ENCODE results near the gene TOGARAM1. TPM values are rescaled to one million over a fixed set of nuclear protein-coding genes. Genes with fewer than 3 reads are reported as not detected.

Gene TOGARAM1
- total RNA-seq, 1 experiment from 2014 or later: 6.3 TPM

GRCh38 chr14:45112896-45113781, 151.1 kb downstream of the TOGARAM1 start:
- Histone ChIP-seq H3K36me3 (ENCODE audit: low read depth, low read length) (peaks cover 57% of the 10 kb centered on the region), H3K9me3 (ENCODE audit: low read length) (no peaks in the 10 kb centered on the region), H3K9me2 (replicated peaks; ENCODE audit: low read length) (no peaks in the 10 kb centered on the region), H2AFZ (ENCODE audit: low read length) (no peak overlapping the region), H4K20me1 (ENCODE audit: low read length) (peaks cover 8% of the 10 kb centered on the region; the same call in 1 of the 2 replicates), H3K9ac (ENCODE audit: low read length) (no peak overlapping the region), H3K4me3 (ENCODE audit: low read length) (peak overlapping the region; percentile 6; the same call in 1 of the 2 replicates), H3K27me3 (ENCODE audit: low read length) (no peaks in the 10 kb centered on the region), H3F3A (ENCODE audit: low read length, unreplicated experiment) (no peaks in the 10 kb centered on the region), H3K79me2 (ENCODE audit: low read length) (no peaks in the 10 kb centered on the region), H3K4me1 (ENCODE audit: insufficient read depth, low read length) (peaks cover 24% of the 10 kb centered on the region), H3K4me2 (ENCODE audit: low read length) (peak overlapping the region; percentile 65), H3K27ac (ENCODE audit: low read length) (peak overlapping the region; percentile 49)
- ChIA-PET CTCF (no interaction called here), POLR2A (ENCODE audit: unreplicated experiment) (interaction anchor here (0.5 to 1.1 kb wide), 4 partner anchors 25 to 116 kb away, joined by 3 to 13 read pairs (median 4); no protein-coding TSS in a partner anchor)
- DNase-seq (peak; percentile 88), ATAC-seq (peak; percentile 95)
- intact Hi-C loops (cut with micrococcal nuclease): loop anchor here (1.0 kb wide), 4 partner anchors 17 to 200 kb away; partner anchors contain the start of gene TOGARAM1
- TF ChIP-seq EZH2phosphoT487 (IDR thresholded peaks at IDR 0.05; ENCODE audit: borderline replicate concordance, low read length) (no peak), EZH2 (IDR thresholded peaks at IDR 0.05; ENCODE audit: low read length, unreplicated experiment) (no peak)
- TF ChIP-seq, protein P1, sequence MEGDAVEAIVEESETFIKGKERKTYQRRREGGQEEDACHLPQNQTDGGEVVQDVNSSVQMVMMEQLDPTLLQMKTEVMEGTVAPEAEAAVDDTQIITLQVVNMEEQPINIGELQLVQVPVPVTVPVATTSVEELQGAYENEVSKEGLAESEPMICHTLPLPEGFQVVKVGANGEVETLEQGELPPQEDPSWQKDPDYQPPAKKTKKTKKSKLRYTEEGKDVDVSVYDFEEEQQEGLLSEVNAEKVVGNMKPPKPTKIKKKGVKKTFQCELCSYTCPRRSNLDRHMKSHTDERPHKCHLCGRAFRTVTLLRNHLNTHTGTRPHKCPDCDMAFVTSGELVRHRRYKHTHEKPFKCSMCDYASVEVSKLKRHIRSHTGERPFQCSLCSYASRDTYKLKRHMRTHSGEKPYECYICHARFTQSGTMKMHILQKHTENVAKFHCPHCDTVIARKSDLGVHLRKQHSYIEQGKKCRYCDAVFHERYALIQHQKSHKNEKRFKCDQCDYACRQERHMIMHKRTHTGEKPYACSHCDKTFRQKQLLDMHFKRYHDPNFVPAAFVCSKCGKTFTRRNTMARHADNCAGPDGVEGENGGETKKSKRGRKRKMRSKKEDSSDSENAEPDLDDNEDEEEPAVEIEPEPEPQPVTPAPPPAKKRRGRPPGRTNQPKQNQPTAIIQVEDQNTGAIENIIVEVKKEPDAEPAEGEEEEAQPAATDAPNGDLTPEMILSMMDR (conservative IDR thresholded peaks at IDR 0.05; ENCODE audit: low read depth, low read length): no peak
- BruUV-seq (replicated peaks): TSS peak; percentile 35

DNA sequence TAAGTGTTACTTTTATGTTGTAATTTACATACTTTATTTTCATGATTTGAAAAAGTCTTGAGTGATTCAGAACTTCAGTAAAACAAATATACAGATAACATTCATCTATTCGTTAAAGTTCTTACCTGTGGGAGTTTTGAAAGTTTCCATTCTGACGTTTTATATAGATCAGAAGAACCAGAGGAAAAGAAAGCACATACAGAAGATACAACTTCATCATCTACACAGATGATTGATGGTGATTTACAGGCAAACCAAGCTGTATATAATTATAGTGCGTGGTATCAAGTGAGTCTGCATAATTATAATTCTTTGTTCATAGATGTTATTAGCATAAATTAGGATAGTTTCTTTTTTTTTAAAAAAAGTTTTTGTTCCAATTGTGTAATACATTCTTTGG, 152.3 kb downstream of the TOGARAM1 start:
- Histone ChIP-seq H3K4me3 (ENCODE audit: low read length) (no peak overlapping the region), H3K79me2 (ENCODE audit: low read length) (no peaks in the 10 kb centered on the region), H3K9me3 (ENCODE audit: low read length) (no peaks in the 10 kb centered on the region), H3K4me1 (ENCODE audit: insufficient read depth, low read length) (peaks cover 24% of the 10 kb centered on the region), H3K36me3 (ENCODE audit: low read depth, low read length) (peaks cover 57% of the 10 kb centered on the region), H3K27me3 (ENCODE audit: low read length) (no peaks in the 10 kb centered on the region), H4K20me1 (ENCODE audit: low read length) (peaks cover 8% of the 10 kb centered on the region; the same call in 1 of the 2 replicates), H3K4me2 (ENCODE audit: low read length) (no peak overlapping the region), H3K27ac (ENCODE audit: low read length) (peak overlapping the region; percentile 49; the same call in 1 of the 2 replicates), H3K9ac (ENCODE audit: low read length) (no peak overlapping the region), H2AFZ (ENCODE audit: low read length) (no peak overlapping the region), H3K9me2 (replicated peaks; ENCODE audit: low read length) (no peaks in the 10 kb centered on the region), H3F3A (ENCODE audit: low read length, unreplicated experiment) (no peaks in the 10 kb centered on the region)
- DNase-seq (no peak), ATAC-seq (no peak)
- POLR2A ChIA-PET (ENCODE audit: unreplicated experiment): no interaction called here
- no peak for TF ChIP-seq EZH2phosphoT487 (IDR thresholded peaks at IDR 0.05; ENCODE audit: borderline replicate concordance, low read length)
- no peak for TF ChIP-seq EZH2 (IDR thresholded peaks at IDR 0.05; ENCODE audit: low read length, unreplicated experiment)
- TF ChIP-seq, protein P1 (conservative IDR thresholded peaks at IDR 0.05; ENCODE audit: low read depth, low read length): no peak
- CTCF ChIA-PET: no interaction called here
- BruUV-seq (replicated peaks): no TSS peak
- intact Hi-C loops (cut with micrococcal nuclease): loop anchor here (2.0 kb wide), 1 partner anchor 20 kb away; the partner anchor contains the start of genes FANCM and FKBP3

GRCh38 chr14:45118594-45118993, 156.6 kb downstream of the TOGARAM1 start:
- no peak overlapping the region for H3K4me2 ChIP-seq (ENCODE audit: low read length)
- H2AFZ ChIP-seq (ENCODE audit: low read length): no peak overlapping the region
- intact Hi-C loops (cut with micrococcal nuclease): no loop called here
- CTCF ChIA-PET: no interaction called here
- POLR2A ChIA-PET (ENCODE audit: unreplicated experiment): no interaction called here
- no peak overlapping the region for H3K9ac ChIP-seq (ENCODE audit: low read length)
- no peaks in the 10 kb centered on the region for H3K79me2 ChIP-seq (ENCODE audit: low read length)
- H3K9me3 ChIP-seq (ENCODE audit: low read length): no peaks in the 10 kb centered on the region
- no peak for TF ChIP-seq EZH2phosphoT487 (IDR thresholded peaks at IDR 0.05; ENCODE audit: borderline replicate concordance, low read length)
- TF ChIP-seq EZH2 (IDR thresholded peaks at IDR 0.05; ENCODE audit: low read length, unreplicated experiment): no peak
- TF ChIP-seq, protein P1 (conservative IDR thresholded peaks at IDR 0.05; ENCODE audit: low read depth, low read length): no peak
- H3F3A ChIP-seq (ENCODE audit: low read length, unreplicated experiment): no peaks in the 10 kb centered on the region
- H4K20me1 ChIP-seq (ENCODE audit: low read length): no peaks in the 10 kb centered on the region
- H3K27me3 ChIP-seq (ENCODE audit: low read length): no peaks in the 10 kb centered on the region
- H3K9me2 ChIP-seq (replicated peaks; ENCODE audit: low read length): no peaks in the 10 kb centered on the region
- no peak overlapping the region for H3K27ac ChIP-seq (ENCODE audit: low read length)
- H3K4me3 ChIP-seq (ENCODE audit: low read length): no peak overlapping the region
- H3K4me1 ChIP-seq (ENCODE audit: insufficient read depth, low read length): peaks cover 7% of the 10 kb centered on the region
- H3K36me3 ChIP-seq (ENCODE audit: low read depth, low read length): peaks cover 57% of the 10 kb centered on the region
- DNase-seq (no peak), ATAC-seq (no peak)
- no TSS peak for BruUV-seq (replicated peaks)

All from PC-3 (cell line).